Psoas muscle (tissue), 8 donors: ENCODE measurements around the gene MAP7D1. TPM values are rescaled to one million over a fixed set of nuclear protein-coding genes. Genes with fewer than 3 reads are reported as not detected.

Experiments
- ATAC-seq, 4 donors: fragments of 200-7000 bp; cut with Tn5 transposase; one replicate each; pipeline ENCODE4 v1.9.1; 2020; ENCODE audit warnings: moderate library complexity in 3 of 4, mild to moderate bottlenecking in 2 of 4
- DNase-seq, 2 donors: peaks; one replicate each; pipeline ENCODE4 v3.0.0-alpha.2; 2020
- H3K27ac ChIP-seq: fragments of 200-600 bp; one replicate; pipeline ENCODE4 v1.8.0; 2022
- H3K27me3 ChIP-seq, 3 donors: fragments of 200-600 bp in 1 of 3; one replicate each; pipeline versions ENCODE4 v1.6.1 to v1.8.0; 2013 to 2022; ENCODE audit warnings: low read length in 2 of 3, mild to moderate bottlenecking in 2 of 3, moderate library complexity in 1 of 3; ENCODE audit not compliant: insufficient read depth in 3 of 3
- H3K36me3 ChIP-seq, 2 donors: fragments of 200-600 bp in 1 of 2; one replicate each; pipeline versions ENCODE4 v1.6.1 to v1.8.0; 2013 to 2022; ENCODE audit warnings: low read depth in 1 of 2, mild to moderate bottlenecking in 1 of 2, moderate library complexity in 1 of 2; ENCODE audit not compliant: insufficient read depth in 1 of 2
- H3K4me1 ChIP-seq: fragments of 200-600 bp; one replicate; pipeline ENCODE4 v1.8.0; 2022
- H3K4me3 ChIP-seq: fragments of 200-600 bp; one replicate; pipeline ENCODE4 v1.8.0; 2022; ENCODE audit warnings: mild to moderate bottlenecking
- H3K9me3 ChIP-seq: fragments of 200-600 bp; one replicate; pipeline ENCODE4 v1.8.0; 2022
- WGBS, 3 donors: extraction: QIAGEN DNeasy Blood & Tissue Kit; methylation state at CpG; one replicate each; pipeline versions ENCODE4 v1.1.6 to v1.1.7; 2013; 5-methylcytosine and 5-hydroxymethylcytosine counted together
- intact Hi-C, 2 donors: fragments of 100-400 bp; cut with DNase I; formaldehyde crosslinking; loops; one replicate each; pipeline versions ENCODE4 v1.11.0 to v1.14.2; 2022
- polyA plus RNA-seq, 3 donors: library from polyadenylated mRNA; stranded (reverse); fragments of 200-250 nt; gene quantifications; one replicate each; pipeline ENCODE4 v1.2.3, GENCODE V29; 2013
- total RNA-seq, 4 donors: library from RNA; stranded (reverse); fragmentation: NEBNext Ultra II Directional in 2 of 4; extraction: Animal tissue kit (Norgen Biotek cat#: 25700) in 2 of 4; gene quantifications; one replicate each; pipeline versions ENCODE4 v1.2.1 to v1.2.4, GENCODE V29; 2021 to 2023
- TF ChIP-seq, protein P1 (sequence below): fragments of 200-600 bp; IDR thresholded peaks from one replicate; pipeline ENCODE4 v1.8.0; 2022; ENCODE audit warnings: antibody characterized with exemption
- donor health status: healthy with polysubstance abuse.
- donor health status: DM: no; HTN: no; CAD: no; lungs with moderate emphysema.
- donor health status: Bipolar disorder and iron deficiency.
- donor health status: healthy.
- donor health status: DM: yes; HTN: yes; CAD: no.
- donor health status: DM: no; HTN: no; CAD: no.
- donor health status: DM: no; HTN: no; CAD: no.
- donor health status: DM: yes; HTN: yes; CAD: no.

MAP7D1 gene
- total and polyA plus RNA-seq, 7 donors = 117 to 342 (median 212) TPM

- no peak overlapping the region for H3K4me3 ChIP-seq
These were observed 21.9 kb downstream of the MAP7D1 start for GRCh38 chr1:36177589-36178431.

DNA sequence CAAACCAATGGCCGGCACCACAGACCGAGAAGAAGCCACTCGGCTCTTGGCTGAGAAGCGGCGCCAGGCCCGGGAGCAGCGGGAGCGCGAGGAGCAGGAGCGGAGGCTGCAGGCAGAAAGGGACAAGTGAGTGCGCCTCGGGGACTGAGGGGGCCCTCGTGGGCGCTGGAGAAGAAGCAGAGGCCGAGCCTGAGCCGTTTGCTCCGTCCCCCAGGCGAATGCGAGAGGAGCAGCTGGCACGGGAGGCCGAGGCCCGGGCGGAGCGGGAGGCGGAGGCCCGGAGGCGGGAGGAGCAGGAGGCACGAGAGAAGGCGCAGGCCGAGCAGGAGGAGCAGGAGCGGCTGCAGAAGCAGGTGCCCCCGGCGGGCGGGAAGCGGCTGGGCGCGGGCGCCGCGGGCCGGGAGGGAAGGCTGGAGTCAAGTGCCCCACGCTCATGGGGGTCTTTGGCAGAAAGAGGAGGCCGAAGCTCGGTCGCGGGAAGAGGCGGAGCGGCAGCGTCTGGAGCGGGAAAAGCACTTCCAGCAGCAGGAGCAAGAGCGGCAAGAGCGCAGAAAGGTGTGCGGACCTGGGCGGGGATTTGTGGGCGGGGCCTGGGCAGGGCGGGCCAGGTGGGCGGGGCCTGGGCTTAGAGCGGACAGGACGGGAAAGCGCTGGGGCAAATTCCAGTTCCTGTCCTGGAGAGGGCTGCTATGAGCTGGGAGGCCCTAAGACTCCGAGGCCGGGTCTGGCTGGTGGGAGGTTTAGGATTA lies 22.7 kb downstream of the MAP7D1 start:
- intact Hi-C loops = no loop called here
- TF ChIP-seq, protein P1, sequence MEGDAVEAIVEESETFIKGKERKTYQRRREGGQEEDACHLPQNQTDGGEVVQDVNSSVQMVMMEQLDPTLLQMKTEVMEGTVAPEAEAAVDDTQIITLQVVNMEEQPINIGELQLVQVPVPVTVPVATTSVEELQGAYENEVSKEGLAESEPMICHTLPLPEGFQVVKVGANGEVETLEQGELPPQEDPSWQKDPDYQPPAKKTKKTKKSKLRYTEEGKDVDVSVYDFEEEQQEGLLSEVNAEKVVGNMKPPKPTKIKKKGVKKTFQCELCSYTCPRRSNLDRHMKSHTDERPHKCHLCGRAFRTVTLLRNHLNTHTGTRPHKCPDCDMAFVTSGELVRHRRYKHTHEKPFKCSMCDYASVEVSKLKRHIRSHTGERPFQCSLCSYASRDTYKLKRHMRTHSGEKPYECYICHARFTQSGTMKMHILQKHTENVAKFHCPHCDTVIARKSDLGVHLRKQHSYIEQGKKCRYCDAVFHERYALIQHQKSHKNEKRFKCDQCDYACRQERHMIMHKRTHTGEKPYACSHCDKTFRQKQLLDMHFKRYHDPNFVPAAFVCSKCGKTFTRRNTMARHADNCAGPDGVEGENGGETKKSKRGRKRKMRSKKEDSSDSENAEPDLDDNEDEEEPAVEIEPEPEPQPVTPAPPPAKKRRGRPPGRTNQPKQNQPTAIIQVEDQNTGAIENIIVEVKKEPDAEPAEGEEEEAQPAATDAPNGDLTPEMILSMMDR = no peak
- DNase-seq (no peak), ATAC-seq (no peak)
- peaks cover 6 to 83% of the 10 kb centered on the region in 2 donors for H3K36me3 ChIP-seq
- no peaks in the 10 kb centered on the region for H3K9me3 ChIP-seq
- no peak overlapping the region for H3K4me3 ChIP-seq
- H3K27me3 ChIP-seq = no peaks in the 10 kb centered on the region
- 82 to 89% (median 83%) methylated on average over 59 to 62 of the region's 62 CpGs for WGBS, 3 donors
- peaks cover 45% of the 10 kb centered on the region for H3K4me1 ChIP-seq
- peak overlapping the region; percentile 41 for H3K27ac ChIP-seq

More at GRCh38 chr1:36177589-36178431, 21.9 kb downstream of the MAP7D1 start:
- H3K36me3 ChIP-seq = peaks cover 6 to 91% of the 10 kb centered on the region in 2 donors
- H3K27ac ChIP-seq = peak overlapping the region; percentile 94
- TF ChIP-seq, protein P1 = no peak
- H3K4me1 ChIP-seq = peaks cover 45% of the 10 kb centered on the region
- WGBS, 3 donors = 79% methylated on average over 31 to 33 of the region's 33 CpGs
- DNase-seq (no peak), ATAC-seq (no peak)
- H3K27me3 ChIP-seq = no peaks in the 10 kb centered on the region
- no peaks in the 10 kb centered on the region for H3K9me3 ChIP-seq
- intact Hi-C loops = no loop called here

DNA sequence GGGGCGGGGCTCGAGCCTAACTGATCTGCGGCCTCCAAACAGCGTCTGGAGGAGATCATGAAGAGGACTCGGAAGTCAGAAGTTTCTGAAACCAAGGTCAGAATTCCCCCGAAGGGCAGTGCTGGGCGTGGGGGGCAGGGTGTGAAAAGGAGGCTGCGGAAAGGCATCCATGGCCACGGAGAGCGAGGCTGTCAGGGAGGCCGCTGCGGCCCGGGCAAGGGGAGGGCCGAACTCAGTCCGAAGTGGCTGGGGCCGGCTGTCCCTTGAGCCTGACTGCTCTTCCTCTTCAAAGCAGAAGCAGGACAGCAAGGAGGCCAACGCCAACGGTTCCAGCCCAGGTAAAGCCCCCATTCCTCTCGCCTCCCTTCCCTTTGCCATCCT lies 23.2 kb downstream of the MAP7D1 start:
- Histone ChIP-seq H3K4me1 (peaks cover 39% of the 10 kb centered on the region), H3K9me3 (no peaks in the 10 kb centered on the region), H3K36me3 (peaks cover 6 to 77% of the 10 kb centered on the region in 2 donors), H3K27ac (no peak overlapping the region), H3K4me3 (no peak overlapping the region), H3K27me3 (no peaks in the 10 kb centered on the region)
- whole genome bisulfite sequencing, 3 donors = 90 to 91% (median 90%) methylated on average over 19 of the region's 19 CpGs
- ATAC-seq = no peak
- intact Hi-C loops = no loop called here
- TF ChIP-seq, protein P1 = no peak
- no peak for DNase-seq

- Histone ChIP-seq H3K4me3 (no peak overlapping the region), H3K27ac (peak overlapping the region; percentile 50), H3K9me3 (no peaks in the 10 kb centered on the region), H3K27me3 (no peaks in the 10 kb centered on the region), H3K36me3 (peaks cover 6 to 42% of the 10 kb centered on the region in 2 donors), H3K4me1 (peaks cover 13% of the 10 kb centered on the region)
- 61 to 63% (median 62%) methylated on average over 2 of the region's 2 CpGs for WGBS, 3 donors
- peak; percentile 5 to 23 (median 10) for ATAC-seq
- intact Hi-C loops = no loop called here
- DNase-seq = no peak
- TF ChIP-seq, protein P1 = no peak
These were observed 26.8 kb downstream of the MAP7D1 start for GRCh38 chr1:36182734-36183133.
